ENCODE results near the gene ZNF3.

DNA sequence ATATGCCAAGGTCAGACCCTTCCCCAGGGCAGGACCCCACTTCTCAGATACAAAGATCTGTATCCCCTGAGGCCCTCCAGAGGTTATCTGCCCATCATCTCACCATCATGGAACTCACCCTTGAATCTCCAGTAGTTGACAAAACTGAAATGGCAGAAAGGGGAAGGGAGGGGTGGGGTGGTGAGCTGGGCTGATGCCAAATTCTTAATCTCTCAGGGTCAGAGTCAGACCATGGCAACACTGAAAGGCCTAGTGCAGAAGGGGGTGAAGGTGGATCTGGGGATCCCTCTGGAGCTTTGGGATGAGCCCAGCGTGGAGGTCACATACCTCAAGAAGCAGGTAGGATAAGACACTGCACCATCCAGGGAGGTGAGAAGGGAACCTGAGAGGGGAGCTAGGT, 41.0 kb upstream of the ZNF3 start:
- TF ChIP-seq, protein P1, sequence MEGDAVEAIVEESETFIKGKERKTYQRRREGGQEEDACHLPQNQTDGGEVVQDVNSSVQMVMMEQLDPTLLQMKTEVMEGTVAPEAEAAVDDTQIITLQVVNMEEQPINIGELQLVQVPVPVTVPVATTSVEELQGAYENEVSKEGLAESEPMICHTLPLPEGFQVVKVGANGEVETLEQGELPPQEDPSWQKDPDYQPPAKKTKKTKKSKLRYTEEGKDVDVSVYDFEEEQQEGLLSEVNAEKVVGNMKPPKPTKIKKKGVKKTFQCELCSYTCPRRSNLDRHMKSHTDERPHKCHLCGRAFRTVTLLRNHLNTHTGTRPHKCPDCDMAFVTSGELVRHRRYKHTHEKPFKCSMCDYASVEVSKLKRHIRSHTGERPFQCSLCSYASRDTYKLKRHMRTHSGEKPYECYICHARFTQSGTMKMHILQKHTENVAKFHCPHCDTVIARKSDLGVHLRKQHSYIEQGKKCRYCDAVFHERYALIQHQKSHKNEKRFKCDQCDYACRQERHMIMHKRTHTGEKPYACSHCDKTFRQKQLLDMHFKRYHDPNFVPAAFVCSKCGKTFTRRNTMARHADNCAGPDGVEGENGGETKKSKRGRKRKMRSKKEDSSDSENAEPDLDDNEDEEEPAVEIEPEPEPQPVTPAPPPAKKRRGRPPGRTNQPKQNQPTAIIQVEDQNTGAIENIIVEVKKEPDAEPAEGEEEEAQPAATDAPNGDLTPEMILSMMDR (IDR thresholded peaks at IDR 0.05) = no peak
- TF ChIP-seq POLR2A (IDR thresholded peaks at IDR 0.05) (no peak), EP300 (IDR thresholded peaks at IDR 0.05) (no peak), POLR2AphosphoS5 (IDR thresholded peaks at IDR 0.05) (no peak)
